Erythroblast (primary cell): ENCODE results near the gene DMRT2.

Experiments used
- GATA1 ChIP-seq: IDR thresholded peaks from 2 replicates; pipeline ENCODE4 v1.6.1; 2011; ENCODE audit warnings: low read depth, mild to moderate bottlenecking, control low read depth, low read length, moderate library complexity
- POLR2A ChIP-seq: IDR thresholded peaks from 2 replicates; pipeline ENCODE4 v1.6.1; 2011; ENCODE audit warnings: mild to moderate bottlenecking, low read length

DNA sequence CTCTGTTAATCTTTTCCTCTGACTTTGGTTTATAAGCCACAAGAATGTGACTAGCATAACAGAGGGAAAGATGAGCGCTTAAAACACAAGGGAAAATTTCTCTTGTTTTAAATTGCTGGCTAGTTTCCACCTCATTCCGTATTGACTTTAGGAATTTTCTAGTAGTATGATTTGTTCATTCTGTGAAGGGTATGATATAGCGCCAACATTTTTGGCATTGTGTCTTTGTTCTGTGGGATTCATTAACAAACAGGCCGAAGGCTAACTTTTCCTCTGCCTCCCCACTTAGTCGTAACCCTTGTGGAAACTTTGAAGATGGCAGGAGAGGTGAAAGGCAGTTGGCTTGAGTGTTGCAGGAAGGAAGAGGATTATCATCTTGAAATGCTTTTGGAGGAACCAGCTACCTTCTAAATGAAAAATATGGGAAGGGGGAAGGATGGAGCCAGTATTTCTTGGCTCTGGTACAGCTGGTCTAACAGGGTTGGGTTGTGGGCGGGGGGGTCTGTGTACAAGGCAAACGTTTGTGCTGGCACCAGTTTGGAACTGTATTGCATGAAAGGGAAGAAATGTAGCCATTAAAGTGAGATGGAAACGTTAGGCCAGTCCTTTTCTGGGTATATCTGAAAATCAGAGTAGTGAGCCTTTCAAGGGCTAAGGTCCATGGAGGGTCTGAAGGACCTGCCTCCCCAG lies 21.5 kb upstream of the DMRT2 start:
- no peak for TF ChIP-seq POLR2A
- TF ChIP-seq GATA1: no peak
